Immature natural killer cell (primary cell): ENCODE results near the gene FKTN. TPM values are rescaled to one million over a fixed set of nuclear protein-coding genes. Genes with fewer than 3 reads are reported as not detected.

ENCODE experiments used
- DNase-seq, 3 donors: peaks; one replicate each; pipeline ENCODE4 v3.0.0; 2022; ENCODE audit warnings: mixed read lengths in 1 of 3
- H3K27ac Mint-ChIP-seq, 6 donors: one replicate each; pipeline ENCODE4 v1.8.0; 2020; ENCODE audit warnings: mixed read lengths in 6 of 6, mild to moderate bottlenecking in 5 of 6, inconsistent platforms in 4 of 6, moderate library complexity in 3 of 6
- H3K27me3 Mint-ChIP-seq, 3 donors: one replicate each; pipeline ENCODE4 v1.8.0; 2020 to 2021; ENCODE audit warnings: low read depth in 3 of 3, mild to moderate bottlenecking in 3 of 3, mixed read lengths in 3 of 3, moderate library complexity in 3 of 3, inconsistent platforms in 1 of 3
- H3K36me3 Mint-ChIP-seq, 3 donors: one replicate each; pipeline ENCODE4 v1.8.0; 2020; ENCODE audit warnings: mixed read lengths in 3 of 3, inconsistent platforms in 2 of 3, mild to moderate bottlenecking in 2 of 3
- H3K4me1 Mint-ChIP-seq, 2 donors: one replicate each; pipeline ENCODE4 v1.8.0; 2020; ENCODE audit warnings: inconsistent platforms in 2 of 2, mild to moderate bottlenecking in 2 of 2, mixed read lengths in 2 of 2, moderate library complexity in 1 of 2
- H3K4me3 Mint-ChIP-seq, 5 donors: one replicate each; pipeline ENCODE4 v1.8.0; 2020; ENCODE audit warnings: mild to moderate bottlenecking in 5 of 5, mixed read lengths in 5 of 5, inconsistent platforms in 3 of 5, moderate library complexity in 3 of 5
- H3K9me3 Mint-ChIP-seq, 6 donors: one replicate each; pipeline ENCODE4 v1.8.0; 2020; ENCODE audit warnings: mild to moderate bottlenecking in 6 of 6, mixed read lengths in 6 of 6, inconsistent platforms in 4 of 6, moderate library complexity in 3 of 6
- polyA plus RNA-seq, 3 donors: library from polyadenylated mRNA; unstranded; fragments of 300-500 nt; fragmentation: Illumina TruSeq; gene quantifications; one replicate each; pipeline ENCODE4 v1.2.3, GENCODE V29; 2021

Gene FKTN
- polyA plus RNA-seq, 3 donors from 2014 or later = 0.52 to 3.8 (median 1.5) TPM

GRCh38 chr9:105647595-105648349 lies 89.8 kb downstream of the FKTN start:
- Mint-ChIP-seq H3K4me1 (no peaks in the 10 kb centered on the region), H3K9me3 (no peaks in the 10 kb centered on the region), H3K36me3 (peaks cover 0 to 5% (median 2%) of the 10 kb centered on the region in 3 donors), H3K27ac (no peak overlapping the region), H3K27me3 (peaks cover 0 to 2% (median 0%) of the 10 kb centered on the region in 3 donors), H3K4me3 (no peak overlapping the region)
- DNase-seq = no peak

- peaks cover 0 to 2% (median 0%) of the 10 kb centered on the region in 3 donors for H3K36me3 Mint-ChIP-seq
- H3K27me3 Mint-ChIP-seq = peaks cover 4 to 10% (median 7%) of the 10 kb centered on the region in 3 donors
- H3K27ac Mint-ChIP-seq = no peak overlapping the region
- no peaks in the 10 kb centered on the region for H3K9me3 Mint-ChIP-seq
- DNase-seq = no peak
- peaks cover 5 to 11% of the 10 kb centered on the region in 2 donors for H3K4me1 Mint-ChIP-seq
- no peak overlapping the region for H3K4me3 Mint-ChIP-seq
Observed at GRCh38 chr9:105651806-105652205, 93.9 kb downstream of the FKTN start.

- H3K27ac Mint-ChIP-seq = peak overlapping the region in 1 of 6 donors; percentile 28
Observed at GRCh38 chr9:105656131-105656921, 98.4 kb downstream of the FKTN start.

GRCh38 chr9:105658351-105658750 lies 100.4 kb downstream of the FKTN start:
- no peak for DNase-seq
- H3K36me3 Mint-ChIP-seq = peaks cover 0 to 3% (median 0%) of the 10 kb centered on the region in 3 donors
- H3K4me3 Mint-ChIP-seq = no peak overlapping the region
- peaks cover 0 to 1% (median 0%) of the 10 kb centered on the region in 6 donors for H3K9me3 Mint-ChIP-seq
- H3K27ac Mint-ChIP-seq = no peak overlapping the region
- H3K4me1 Mint-ChIP-seq = peaks cover 8 to 15% of the 10 kb centered on the region in 2 donors
- H3K27me3 Mint-ChIP-seq = peaks cover 3 to 21% (median 14%) of the 10 kb centered on the region in 3 donors

More at GRCh38 chr9:105656131-105656921, 98.4 kb downstream of the FKTN start:
- Mint-ChIP-seq H3K9me3 (peaks cover 0 to 1% (median 0%) of the 10 kb centered on the region in 6 donors), H3K36me3 (peaks cover 0 to 3% (median 0%) of the 10 kb centered on the region in 3 donors), H3K4me3 (peak overlapping the region; percentile 55 to 82 (median 72)), H3K4me1 (peaks cover 8 to 15% of the 10 kb centered on the region in 2 donors), H3K27me3 (peaks cover 3 to 21% (median 14%) of the 10 kb centered on the region in 3 donors)
- DNase-seq = peak in 1 of 3 donors; percentile 1

GRCh38 chr9:105661011-105661410 lies 103.1 kb downstream of the FKTN start:
- DNase-seq = no peak
- peaks cover 8 to 10% of the 10 kb centered on the region in 2 donors for H3K4me1 Mint-ChIP-seq
- peaks cover 0 to 3% (median 0%) of the 10 kb centered on the region in 3 donors for H3K36me3 Mint-ChIP-seq
- H3K27ac Mint-ChIP-seq = no peak overlapping the region
- peaks cover 0 to 1% (median 0%) of the 10 kb centered on the region in 6 donors for H3K9me3 Mint-ChIP-seq
- peaks cover 0 to 19% (median 12%) of the 10 kb centered on the region in 3 donors for H3K27me3 Mint-ChIP-seq
- H3K4me3 Mint-ChIP-seq = no peak overlapping the region

- no peak for DNase-seq
- peaks cover 1 to 12% (median 9%) of the 10 kb centered on the region in 3 donors for H3K27me3 Mint-ChIP-seq
Observed at GRCh38 chr9:105662184-105663104, 104.5 kb downstream of the FKTN start, which contains the start of gene TAL2. Gene TAL2, plus strand, starts transcription at chr9:105662457. Its CDS starts 40 bp downstream, at chr9:105662497.

GRCh38 chr9:105663914-105664313 lies 106.0 kb downstream of the FKTN start:
- peaks cover 0 to 1% (median 0%) of the 10 kb centered on the region in 6 donors for H3K9me3 Mint-ChIP-seq
- DNase-seq = no peak
- H3K4me1 Mint-ChIP-seq = no peaks in the 10 kb centered on the region
- H3K4me3 Mint-ChIP-seq = no peak overlapping the region
- H3K27ac Mint-ChIP-seq = no peak overlapping the region
- no peaks in the 10 kb centered on the region for H3K36me3 Mint-ChIP-seq
- H3K27me3 Mint-ChIP-seq = peaks cover 1 to 10% (median 5%) of the 10 kb centered on the region in 3 donors

More at GRCh38 chr9:105662184-105663104, 104.5 kb downstream of the FKTN start, which contains the start of gene TAL2:
- Mint-ChIP-seq H3K36me3 (no peaks in the 10 kb centered on the region), H3K4me1 (no peaks in the 10 kb centered on the region), H3K4me3 (no peak within 1 kb of the TSS), H3K27ac (no peak within 1 kb of the TSS), H3K9me3 (peaks cover 0 to 1% (median 0%) of the 10 kb centered on the region in 6 donors)

- Mint-ChIP-seq H3K4me3 (no peak overlapping the region), H3K27ac (no peak overlapping the region), H3K27me3 (peaks cover 6 to 12% (median 8%) of the 10 kb centered on the region in 3 donors), H3K4me1 (no peaks in the 10 kb centered on the region), H3K36me3 (peaks cover 0 to 3% (median 0%) of the 10 kb centered on the region in 3 donors), H3K9me3 (no peaks in the 10 kb centered on the region)
- no peak for DNase-seq
Observed at GRCh38 chr9:105667867-105668266, 109.9 kb downstream of the FKTN start.

- Mint-ChIP-seq H3K36me3 (peaks cover 0 to 3% (median 0%) of the 10 kb centered on the region in 3 donors), H3K27me3 (peaks cover 6 to 9% (median 6%) of the 10 kb centered on the region in 3 donors), H3K4me3 (no peak overlapping the region), H3K4me1 (no peaks in the 10 kb centered on the region), H3K9me3 (no peaks in the 10 kb centered on the region), H3K27ac (no peak overlapping the region)
- DNase-seq = no peak
Observed at GRCh38 chr9:105670315-105670714, 112.4 kb downstream of the FKTN start.

- Mint-ChIP-seq H3K9me3 (no peaks in the 10 kb centered on the region), H3K4me1 (no peaks in the 10 kb centered on the region), H3K36me3 (peaks cover 0 to 3% (median 0%) of the 10 kb centered on the region in 3 donors), H3K4me3 (no peak overlapping the region), H3K27me3 (peaks cover 6 to 8% (median 6%) of the 10 kb centered on the region in 3 donors), H3K27ac (no peak overlapping the region)
- DNase-seq = no peak
Observed at GRCh38 chr9:105670775-105671174, 112.8 kb downstream of the FKTN start.

GRCh38 chr9:105672711-105673234 lies 114.8 kb downstream of the FKTN start:
- no peak for DNase-seq
- Mint-ChIP-seq H3K27ac (no peak overlapping the region), H3K4me3 (no peak overlapping the region), H3K4me1 (no peaks in the 10 kb centered on the region), H3K9me3 (no peaks in the 10 kb centered on the region), H3K27me3 (peaks cover 5 to 6% (median 5%) of the 10 kb centered on the region in 3 donors), H3K36me3 (peaks cover 0 to 3% (median 0%) of the 10 kb centered on the region in 3 donors)

GRCh38 chr9:105673850-105674387 lies 116.0 kb downstream of the FKTN start:
- no peaks in the 10 kb centered on the region for H3K4me1 Mint-ChIP-seq
- no peak overlapping the region for H3K27ac Mint-ChIP-seq
- DNase-seq = no peak
- peaks cover 0 to 3% (median 0%) of the 10 kb centered on the region in 3 donors for H3K36me3 Mint-ChIP-seq
- H3K4me3 Mint-ChIP-seq = no peak overlapping the region
- no peaks in the 10 kb centered on the region for H3K9me3 Mint-ChIP-seq
- H3K27me3 Mint-ChIP-seq = peaks cover 5 to 6% (median 5%) of the 10 kb centered on the region in 3 donors
